NCI-H2081 treated with DMSO at 0.1 percent for 48 hours (cell line): ENCODE measurements around the gene PPP1R12A.

ENCODE experiments used
- DNase-seq: peaks from one replicate; lab custom pipeline; 2025; lab: John Stamatoyannopoulos, UW

Gene PPP1R12A

DNA sequence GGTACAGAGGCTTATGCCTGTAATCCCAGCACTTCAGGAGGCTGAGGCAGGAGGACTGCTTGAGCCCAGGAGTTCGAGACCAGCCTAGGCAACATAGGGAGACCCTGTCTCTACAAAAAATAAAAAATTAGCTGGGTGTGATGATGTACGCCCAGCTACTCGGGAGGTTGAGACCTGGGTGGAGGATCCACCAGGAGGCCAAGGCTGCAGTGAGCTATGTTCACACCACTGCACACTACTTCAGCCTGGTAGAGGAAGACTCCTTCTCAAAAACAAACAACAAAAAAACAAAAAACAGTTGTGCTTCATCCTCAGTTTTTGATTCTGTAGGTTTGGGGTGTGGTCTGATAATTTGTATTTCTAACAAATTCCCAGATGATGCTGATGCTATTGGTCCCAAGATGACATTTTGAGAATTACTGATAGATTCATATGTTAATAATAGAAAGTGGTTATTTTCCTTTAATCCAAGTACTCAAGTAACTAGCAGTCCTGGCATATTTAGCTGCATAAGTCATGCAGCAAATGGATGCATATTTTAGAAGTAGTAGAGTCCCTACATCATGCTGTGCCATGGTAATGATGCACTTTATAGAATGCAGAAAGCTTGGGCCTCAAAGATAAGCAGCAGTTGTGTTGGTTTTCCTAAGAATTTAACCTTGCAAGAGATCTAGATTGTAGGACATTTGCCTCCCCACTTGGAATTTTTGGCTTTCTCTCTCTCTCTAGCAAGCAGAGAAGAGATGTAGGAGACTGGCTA lies 168.0 kb downstream of the PPP1R12A start:
- DNase-seq, result no peak

DNA sequence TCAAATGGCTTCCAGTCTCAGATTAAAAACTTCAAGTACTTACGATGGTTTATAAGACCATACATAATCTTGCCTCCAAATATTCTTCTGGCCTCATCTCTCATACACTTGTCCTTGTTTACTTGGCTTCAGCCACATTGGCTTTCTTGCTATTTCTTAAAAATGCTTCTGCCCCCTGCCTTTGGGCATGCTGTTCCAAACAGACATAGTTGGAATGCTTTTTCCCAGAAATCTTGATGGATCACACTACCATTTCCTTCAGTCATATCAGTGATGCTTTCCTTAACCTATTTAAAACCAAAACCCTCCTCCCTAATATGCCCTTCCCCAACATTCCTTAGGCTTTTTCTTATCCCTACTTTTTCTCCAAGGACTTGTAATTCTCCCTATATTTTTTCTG lies 169.7 kb downstream of the PPP1R12A start:
- DNase-seq, result no peak

DNA sequence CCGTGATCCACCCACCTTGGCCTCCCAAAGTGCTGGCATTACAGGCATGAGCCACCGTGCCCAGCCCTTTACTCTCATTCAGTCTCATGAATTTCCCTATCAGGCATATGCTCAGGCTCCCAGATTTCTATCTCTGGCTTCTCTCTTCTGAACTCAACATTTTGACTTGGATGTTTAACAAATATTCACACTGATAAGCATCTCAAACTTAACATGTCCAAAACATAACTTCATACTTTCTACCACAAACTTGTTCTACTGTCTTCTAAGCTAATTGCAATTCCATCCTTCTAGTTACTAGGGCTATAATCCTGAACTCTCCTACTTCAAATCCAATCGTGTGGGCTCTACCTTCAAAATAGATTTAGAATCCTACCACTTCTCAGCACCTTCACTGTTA lies 170.3 kb downstream of the PPP1R12A start:
- no peak for DNase-seq

DNA sequence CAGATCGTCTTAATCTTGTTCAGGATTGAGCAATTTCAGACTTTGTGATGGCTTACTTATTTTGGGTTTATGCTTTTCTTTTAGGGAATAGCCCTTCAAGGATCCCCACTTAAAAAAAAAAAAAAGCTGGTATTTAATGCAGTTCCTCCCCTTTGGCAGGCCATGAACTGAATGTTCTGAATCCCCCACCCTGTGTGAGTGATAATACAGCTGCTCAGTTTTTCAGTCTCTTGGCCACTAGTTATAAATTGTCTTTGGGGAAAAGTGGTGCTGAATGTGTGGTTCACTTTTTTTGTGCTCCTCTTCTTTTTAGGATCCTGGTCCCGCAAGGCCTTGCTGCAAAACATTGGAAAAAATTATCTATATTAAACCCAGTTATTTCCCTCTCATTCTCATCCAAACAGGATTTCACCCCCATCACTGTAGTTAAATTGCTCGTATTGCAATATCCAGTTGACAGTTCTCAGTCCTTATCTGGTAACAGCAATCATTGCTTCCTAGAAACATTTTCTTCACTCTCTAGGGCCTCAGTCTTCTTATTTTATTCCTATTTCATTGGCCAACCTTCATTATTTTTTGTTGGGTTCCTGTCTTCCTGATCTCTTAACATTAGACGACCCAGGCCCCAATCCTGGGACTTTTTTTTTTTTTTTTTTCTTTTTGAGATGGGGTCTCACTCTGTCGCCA lies 171.0 kb downstream of the PPP1R12A start:
- no peak for DNase-seq

DNA sequence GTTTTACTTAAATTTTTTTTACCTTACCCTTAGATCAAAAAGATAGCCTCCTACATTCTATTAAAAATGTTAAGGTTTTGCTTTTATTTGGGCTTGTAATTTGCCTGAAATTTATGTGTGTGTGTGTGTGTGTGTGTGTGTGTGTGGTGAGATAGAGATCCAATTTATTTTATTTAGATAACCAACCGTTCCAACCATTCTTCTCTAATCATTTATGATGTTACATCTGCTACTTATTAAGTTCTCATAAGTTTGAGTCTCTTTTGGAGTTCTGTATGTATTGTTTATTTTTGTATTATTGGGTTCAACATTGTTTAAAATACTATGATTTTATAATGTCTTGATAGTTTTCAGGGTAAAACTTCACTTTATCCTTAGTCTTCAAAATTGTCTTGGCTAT lies 173.6 kb downstream of the PPP1R12A start:
- DNase-seq, result no peak

DNA sequence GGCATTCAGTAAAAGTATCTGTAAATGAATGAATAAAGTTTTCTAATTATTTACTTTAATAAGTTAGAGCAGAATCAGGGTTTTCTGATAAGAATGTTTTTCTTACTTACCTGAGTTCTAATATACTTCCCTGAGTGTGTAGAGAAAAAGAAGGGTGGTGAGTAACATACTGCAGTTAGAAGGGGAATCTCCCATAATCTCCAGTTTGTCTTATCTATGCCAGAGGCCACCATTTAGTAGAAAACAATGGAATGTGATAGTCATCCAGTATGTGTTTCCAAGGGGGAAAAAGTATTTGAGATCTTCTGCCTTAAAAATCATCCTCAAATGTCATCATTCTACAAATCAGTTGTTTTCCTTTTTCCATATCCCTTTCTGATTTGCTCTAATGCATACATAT lies 187.6 kb downstream of the PPP1R12A start:
- no peak for DNase-seq

DNA sequence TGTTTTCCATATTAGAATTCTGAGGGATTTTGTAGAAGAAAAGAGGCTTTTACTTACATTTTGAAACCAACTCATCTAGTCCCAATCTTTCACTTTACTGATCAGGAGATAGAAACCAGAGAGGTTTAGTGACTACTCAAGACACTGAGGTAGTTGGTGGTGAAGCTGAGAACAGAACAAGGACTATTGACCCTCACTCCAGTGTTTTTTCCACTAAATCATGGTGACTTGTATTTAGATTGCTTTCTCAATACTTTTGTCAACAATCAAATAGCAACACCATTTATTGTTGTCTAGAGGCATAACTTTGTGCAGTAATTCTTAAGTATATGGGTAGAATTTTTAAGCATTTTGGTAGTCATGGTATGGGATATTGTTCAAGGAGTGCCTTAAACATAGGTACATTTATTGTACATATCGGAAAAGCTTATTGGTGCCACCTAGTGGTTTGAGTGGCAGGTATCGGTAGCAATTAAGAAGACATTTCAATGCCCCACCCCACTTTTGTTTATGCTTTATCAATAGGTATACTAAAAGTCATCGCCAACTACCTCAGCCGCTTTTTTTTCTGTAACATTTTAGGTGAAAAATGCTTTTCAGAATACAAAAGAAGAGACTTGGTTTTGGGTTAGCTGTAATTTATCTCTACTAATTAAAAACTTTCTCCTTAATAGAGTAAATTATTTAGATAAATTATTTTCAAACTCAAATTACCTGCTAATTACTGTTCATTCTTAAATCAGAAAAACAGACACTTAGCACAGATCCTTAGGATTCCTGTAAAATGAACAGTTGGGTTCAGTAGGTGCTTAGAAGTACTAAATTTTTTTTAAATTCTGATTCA lies 196.8 kb downstream of the PPP1R12A start:
- peak; percentile 47 for DNase-seq

DNA sequence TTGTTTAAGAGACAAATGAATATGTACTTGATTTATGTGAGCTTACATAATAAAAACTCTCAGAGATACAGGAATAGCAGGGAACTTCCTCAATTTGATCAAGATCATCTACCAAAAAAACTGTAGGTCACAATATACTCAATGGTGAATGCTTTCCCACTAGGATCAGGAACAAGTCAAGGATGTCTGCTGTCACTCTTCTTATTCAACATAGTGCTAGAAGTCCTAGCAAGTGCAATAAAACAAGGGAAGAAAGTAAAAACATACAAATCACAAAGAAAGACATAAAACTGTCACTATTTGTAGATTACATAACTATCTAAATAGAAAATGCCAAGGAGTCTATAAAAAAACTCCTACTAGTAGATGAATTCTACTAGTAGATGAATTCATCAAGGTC lies 202.3 kb downstream of the PPP1R12A start:
- DNase-seq, result no peak

DNA sequence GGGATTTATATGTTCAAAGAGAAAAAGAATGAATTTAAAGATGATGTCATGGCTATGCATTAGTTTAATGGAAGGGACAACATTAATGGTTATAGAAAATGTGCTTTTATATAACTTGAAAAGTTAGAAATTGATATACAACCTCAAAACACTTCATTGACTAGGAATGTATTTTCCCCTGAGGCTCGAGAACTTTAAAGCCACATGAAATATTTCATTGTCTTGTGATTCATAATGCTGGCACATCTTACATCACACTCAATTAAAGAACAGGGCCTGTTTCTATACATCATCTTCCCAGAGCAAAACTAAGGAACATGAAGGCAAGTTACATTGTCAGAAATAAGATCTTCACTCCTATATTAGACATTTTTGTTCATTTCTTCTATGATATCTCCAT lies 208.9 kb downstream of the PPP1R12A start:
- DNase-seq, result no peak
